ACHN (cell line): ENCODE results near the gene NEURL3.

Experiments
- DNase-seq: peaks from one replicate; pipeline ENCODE4 v3.0.0-alpha.2; 2015
- in situ Hi-C: cut with HindIII; loops from 2 replicates; pipeline ENCODE4 v1.10.0; 2017; ENCODE audit warnings: low sequenced_read_pairs, low pct_ligation_motif_present, low pct_unique_long_range_greater_than_20kb

Gene NEURL3

DNA sequence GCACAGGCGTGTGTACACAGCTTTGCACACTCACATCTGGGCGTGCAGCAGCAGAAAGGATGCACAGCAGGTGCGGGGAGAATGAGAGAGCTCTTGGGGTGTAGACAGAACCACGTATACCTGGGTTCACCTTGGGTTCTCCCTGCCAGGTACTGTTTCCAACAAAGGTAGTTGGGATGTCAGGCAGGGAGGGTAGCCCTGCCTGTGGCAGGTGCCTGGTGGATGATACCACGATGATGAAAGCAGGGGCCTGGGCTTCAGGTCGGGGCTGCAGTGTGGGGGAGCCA lies 24.9 kb upstream of the NEURL3 start:
- in situ Hi-C loops = no loop called here
- no peak for DNase-seq

DNA sequence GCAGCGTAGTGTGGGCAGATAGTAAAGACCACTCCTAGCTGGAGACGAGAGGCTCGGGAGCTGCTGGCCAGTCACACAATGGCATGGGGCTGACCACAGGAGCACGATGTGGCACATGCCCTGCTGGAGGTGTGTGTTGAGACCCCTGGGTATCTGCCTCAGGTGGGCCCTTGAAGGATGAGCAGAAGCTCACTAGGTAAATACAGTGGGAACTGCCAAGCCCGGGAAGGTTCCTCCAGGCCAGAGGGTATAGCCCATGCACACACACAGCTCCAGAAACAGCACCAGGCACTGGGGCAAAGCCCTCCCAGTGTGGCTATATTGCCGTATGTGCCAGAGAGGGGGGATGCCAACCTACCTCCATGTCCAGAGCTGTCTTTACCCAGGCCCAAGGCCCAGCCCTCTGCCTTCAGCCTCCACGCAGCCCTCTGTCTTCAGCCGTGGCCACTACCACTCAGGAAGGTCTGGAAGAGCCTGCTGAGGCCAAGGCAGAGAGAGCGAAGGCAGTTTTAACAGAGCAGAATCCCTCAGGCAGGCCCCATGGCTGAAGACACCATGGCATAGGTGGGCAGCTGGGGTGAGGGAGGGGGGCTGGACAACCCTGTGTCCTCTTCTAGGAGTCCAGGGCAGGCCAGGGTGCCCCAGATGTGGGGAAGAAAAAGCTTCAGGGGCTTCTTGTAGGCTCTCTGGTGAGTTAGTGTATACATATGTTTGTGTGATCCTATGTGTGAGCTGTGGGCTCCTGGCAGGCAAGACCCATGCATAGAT lies 24.4 kb upstream of the NEURL3 start:
- DNase-seq = no peak
- in situ Hi-C loops = no loop called here

GRCh38 chr2:96528700-96529375 lies 23.7 kb upstream of the NEURL3 start:
- in situ Hi-C loops = no loop called here
- no peak for DNase-seq

- no peak for DNase-seq
- in situ Hi-C loops = no loop called here
Observed at GRCh38 chr2:96528006-96528699, 23.0 kb upstream of the NEURL3 start.

- in situ Hi-C loops = no loop called here
- DNase-seq = peak; percentile 42
Observed at GRCh38 chr2:96527286-96528005, 22.3 kb upstream of the NEURL3 start.

GRCh38 chr2:96526615-96527285 lies 21.6 kb upstream of the NEURL3 start:
- DNase-seq = no peak
- in situ Hi-C loops = no loop called here

DNA sequence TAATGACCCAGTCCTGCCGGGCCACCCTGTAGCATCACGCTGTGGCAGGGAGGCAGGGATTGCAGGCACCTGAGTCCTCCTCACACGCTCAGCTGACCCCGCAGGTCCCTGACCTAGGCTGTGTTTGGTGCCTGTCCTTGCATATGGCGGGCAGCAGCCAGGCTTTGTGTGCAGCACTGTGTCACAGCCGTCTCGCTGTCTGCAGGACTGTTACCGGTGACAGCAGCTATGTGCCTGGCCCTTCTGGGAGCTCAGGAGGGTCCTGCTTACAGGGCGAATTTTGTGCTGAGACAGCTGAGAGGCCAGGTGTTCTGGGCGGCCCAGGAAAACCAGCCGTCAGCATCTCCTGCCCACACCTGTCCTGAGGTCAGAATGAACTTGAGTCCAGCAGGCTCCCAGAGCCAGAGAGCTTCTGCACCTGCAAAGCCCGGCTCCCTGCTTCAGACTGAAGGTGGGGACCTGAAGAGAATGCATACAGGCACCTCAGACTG lies 21.0 kb upstream of the NEURL3 start:
- no peak for DNase-seq
- in situ Hi-C loops = no loop called here

GRCh38 chr2:96525211-96525507 lies 20.0 kb upstream of the NEURL3 start:
- DNase-seq = no peak
- in situ Hi-C loops = no loop called here

DNA sequence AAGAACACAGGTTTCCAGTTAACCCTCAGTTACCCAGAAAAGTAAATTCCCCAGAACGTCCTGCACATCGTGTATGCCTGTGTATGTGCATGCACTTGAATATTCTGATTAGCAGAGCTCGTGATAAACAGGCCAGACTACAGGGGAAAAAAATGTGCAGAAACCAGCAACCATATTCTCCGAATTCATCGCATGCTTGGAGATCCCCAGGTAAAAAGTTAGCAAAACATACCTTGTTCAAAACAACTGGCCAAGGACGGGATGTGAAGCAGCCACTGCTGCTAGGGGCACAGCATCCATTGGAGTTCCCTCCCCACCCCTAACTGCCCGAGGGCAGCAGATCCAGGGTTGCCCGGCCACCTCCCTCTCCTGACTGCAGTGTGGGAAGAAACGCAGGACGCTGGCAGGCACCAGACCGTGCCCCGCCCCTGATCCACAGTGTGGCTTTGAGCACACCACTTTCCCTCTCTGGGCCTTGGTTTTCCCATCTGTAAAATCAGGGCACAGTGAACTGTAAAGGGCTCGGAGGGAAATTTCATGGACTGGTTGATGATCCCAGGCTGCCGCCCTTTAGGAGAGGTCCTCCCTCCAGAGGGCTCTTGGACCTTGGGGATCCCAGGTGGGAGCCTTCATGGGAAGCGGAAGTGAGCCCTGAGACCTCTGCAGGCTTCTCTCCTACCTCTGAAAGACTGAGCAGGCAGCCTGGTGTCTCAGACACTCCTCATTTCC lies 19.5 kb upstream of the NEURL3 start:
- in situ Hi-C loops = no loop called here
- DNase-seq = no peak

DNA sequence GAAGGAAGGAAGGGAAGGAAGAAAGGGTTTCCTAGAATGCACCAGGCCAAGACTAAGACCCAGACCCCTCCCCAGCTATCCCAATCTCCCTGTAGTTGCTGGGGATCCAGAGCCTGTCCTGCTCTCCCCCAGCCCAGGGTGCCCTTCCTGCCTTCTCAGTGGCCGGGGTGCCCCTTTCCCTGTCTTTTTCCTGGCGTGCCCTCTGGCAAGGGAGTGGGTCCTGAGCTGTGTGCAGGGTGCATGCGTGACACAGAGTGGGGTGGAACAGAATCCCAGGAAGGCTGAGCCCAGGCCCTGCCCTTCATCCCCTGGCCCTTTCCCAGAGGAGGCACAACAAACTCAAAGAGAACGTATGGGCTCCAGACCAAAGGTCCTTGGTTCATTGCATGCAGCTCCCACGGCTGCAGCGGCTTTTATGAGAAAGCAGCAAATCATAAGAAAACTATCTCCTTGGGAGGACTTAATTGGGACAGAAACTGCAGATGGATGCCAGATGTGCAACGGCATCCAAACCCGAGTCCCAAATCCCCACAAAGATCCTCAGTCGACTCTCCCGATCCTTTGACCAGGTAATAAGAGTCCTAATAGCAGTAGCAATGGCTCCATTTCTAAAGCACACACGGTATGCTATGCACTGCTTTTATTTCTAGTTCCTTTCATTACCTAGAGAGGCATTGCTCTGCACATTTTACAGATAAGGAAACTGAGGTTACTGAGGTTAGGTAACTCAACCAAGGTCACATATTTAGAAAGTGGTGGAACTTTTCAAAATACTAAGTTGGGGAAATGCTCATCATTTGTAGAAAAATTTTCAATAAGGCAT lies 18.7 kb upstream of the NEURL3 start:
- no peak for DNase-seq
- in situ Hi-C loops = no loop called here

DNA sequence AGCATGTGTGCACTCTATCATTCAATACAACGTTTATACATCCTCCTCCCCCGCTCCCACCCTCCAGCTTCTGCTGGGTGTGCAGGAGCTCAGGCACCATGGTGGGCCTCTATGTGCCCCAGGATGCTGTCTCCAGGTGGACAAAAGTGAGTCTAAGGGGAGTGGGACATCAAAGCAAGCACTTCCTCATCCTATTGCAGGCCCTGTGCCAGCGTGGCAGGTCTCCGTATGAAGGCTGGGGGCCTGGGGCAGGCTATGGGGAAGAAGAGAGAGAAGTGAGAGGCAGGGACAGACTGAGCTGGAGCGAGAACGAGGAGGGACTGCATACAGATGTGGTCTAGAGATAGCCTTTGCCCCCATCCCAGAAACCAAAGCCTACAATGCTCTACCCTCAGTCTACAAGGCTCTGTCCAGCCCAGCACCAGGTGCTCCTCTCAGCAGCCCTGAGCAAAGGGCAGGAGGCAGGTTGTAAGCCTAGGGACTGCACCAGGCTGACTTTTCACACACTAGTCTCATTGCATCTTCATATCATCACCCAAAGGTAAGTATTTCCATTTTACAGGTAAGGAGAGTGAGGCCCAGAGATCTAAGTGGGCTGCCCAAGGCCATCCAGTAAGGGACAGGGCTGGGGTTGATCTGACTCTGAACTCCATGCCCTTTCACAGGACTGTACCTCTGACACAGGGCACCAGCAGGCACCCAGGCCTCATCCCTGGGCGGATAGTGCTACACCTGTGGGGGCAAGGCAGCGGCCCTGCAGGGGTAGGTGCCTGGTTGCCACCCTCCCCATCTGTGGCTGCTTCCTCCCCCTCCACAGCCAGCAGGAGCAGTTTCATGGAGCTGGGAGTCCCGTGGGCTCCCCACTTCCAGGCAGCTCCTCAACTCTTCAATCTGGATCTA lies 17.4 kb upstream of the NEURL3 start:
- in situ Hi-C loops = no loop called here

DNA sequence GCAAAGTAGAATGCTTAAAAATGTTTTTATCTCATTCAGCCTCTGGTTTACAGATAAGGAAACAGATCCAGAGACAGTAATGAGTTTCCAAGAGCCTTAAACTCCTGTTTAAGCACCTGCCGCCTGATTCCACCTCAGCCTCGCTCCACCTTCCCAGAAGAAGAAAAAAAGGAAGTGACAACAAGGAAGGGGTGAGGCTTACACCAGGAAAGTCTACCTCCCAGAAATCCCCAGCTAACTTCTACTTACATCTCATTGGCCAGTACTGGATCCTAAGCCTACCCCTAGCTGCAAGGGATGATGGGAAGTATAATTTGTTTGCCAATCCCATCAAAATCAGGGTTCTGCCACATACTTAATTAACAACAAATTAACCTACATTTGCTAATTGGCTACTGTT lies 16.1 kb upstream of the NEURL3 start:
- in situ Hi-C loops = no loop called here
- DNase-seq = no peak

More for the DNA sequence above, 17.4 kb upstream of the NEURL3 start:
- DNase-seq = no peak

GRCh38 chr2:96520697-96521096 lies 15.5 kb upstream of the NEURL3 start:
- DNase-seq = no peak
- in situ Hi-C loops = no loop called here

DNA sequence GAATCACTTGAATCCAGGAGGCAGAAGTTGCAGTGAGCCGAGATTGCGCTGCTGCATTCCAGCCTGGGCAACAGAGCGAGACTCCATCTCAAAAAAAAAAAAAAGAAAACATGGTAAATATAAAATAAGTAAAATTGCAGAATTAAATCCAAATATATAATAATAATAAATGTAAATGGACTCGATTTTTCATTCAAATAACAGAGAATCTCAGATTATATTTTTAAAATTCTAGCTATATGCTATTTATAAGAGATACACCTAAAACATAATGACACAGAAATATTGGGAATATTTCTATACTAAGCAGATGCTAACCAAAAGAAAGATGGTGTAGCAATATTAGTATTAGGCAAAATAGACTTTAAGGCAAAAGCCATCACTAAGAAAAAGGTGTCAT lies 15.1 kb upstream of the NEURL3 start:
- in situ Hi-C loops = no loop called here

GRCh38 chr2:96517079-96517478 lies 11.9 kb upstream of the NEURL3 start:
- DNase-seq = no peak
- in situ Hi-C loops = loop anchor here (10.0 kb wide), 1 partner anchor 112 kb away; no protein-coding TSS in a partner anchor

More for the DNA sequence above, 15.1 kb upstream of the NEURL3 start:
- DNase-seq = no peak

- no peak for DNase-seq
- in situ Hi-C loops = loop anchor here (10.0 kb wide), 1 partner anchor 110 kb away; no protein-coding TSS in a partner anchor
Observed at GRCh38 chr2:96514521-96514920, 9.4 kb upstream of the NEURL3 start.
